SU-DHL-6 (cell line): ENCODE results near the gene INTS6.

Experiments
- CTCF ChIP-seq: fragments of 200-600 bp; sonication (generic); IDR thresholded peaks from one replicate; pipeline ENCODE4 v1.5.1; 2017; ENCODE audit warnings: antibody characterized with exemption, mild to moderate bottlenecking, low read length, moderate library complexity; ENCODE audit not compliant: insufficient read depth, poor library complexity, severe bottlenecking
- EZH2phosphoT487 ChIP-seq: fragments of 200-600 bp; sonication (generic), shearing (Covaris generic); conservative IDR thresholded peaks from 2 replicates; pipeline ENCODE4 v1.6.1; 2018; ENCODE audit warnings: mild to moderate bottlenecking, antibody characterized with exemption, low read length, moderate library complexity, mixed read lengths

- TF ChIP-seq CTCF (no peak), EZH2phosphoT487 (no peak)
Measured at GRCh38 chr13:51318876-51319275, 134.0 kb downstream of the INTS6 start.
